Gastroesophageal sphincter (tissue), 3 donors: Measurements from ENCODE around the gene CRYAB.

Source experiments
- CTCF ChIP-seq, 4 experiments: fragments of 200-600 bp in 2 of 4; fragments of 450-650 bp in 2 of 4; sonication (generic) in 1 of 4; IDR thresholded peaks; one replicate each; pipeline ENCODE4 v1.5.1; 2017 to 2019; ENCODE audit warnings: antibody characterized with exemption in 4 of 4, mild to moderate bottlenecking in 2 of 4, moderate library complexity in 2 of 4
- POLR2A ChIP-seq, 2 donors: fragments of 450-650 bp; IDR thresholded peaks; one replicate each; pipeline ENCODE4 v1.6.1; 2017; ENCODE audit warnings: antibody characterized with exemption in 2 of 2, mild to moderate bottlenecking in 2 of 2, moderate library complexity in 1 of 2
- POLR2AphosphoS5 ChIP-seq: sonication (generic); formaldehyde crosslinking; IDR thresholded peaks from one replicate; pipeline ENCODE4 v1.6.1; 2017; ENCODE audit warnings: antibody characterized with exemption

GRCh38 chr11:111934306-111934705 lies 22.7 kb upstream of the CRYAB start:
- TF ChIP-seq CTCF (IDR thresholded peaks at IDR 0.05) (no peak), POLR2A (IDR thresholded peaks at IDR 0.05) (no peak), POLR2AphosphoS5 (no peak)
